GM06990 (cell line): ENCODE measurements around the gene MIB2.
"Not testable (repeated sequence)": the region's sequence is repeated elsewhere in the genome, so short reads cannot be mapped to it uniquely, and the experiment has no call there.

ENCODE experiments used
- DNase-seq: peaks from one replicate; pipeline ENCODE4 v3.0.0-alpha.2; 2011; ENCODE audit not compliant: insufficient read length; ENCODE audit errors: extremely low read depth
- H3K27me3 ChIP-seq: replicated peaks from 2 replicates; pipeline ENCODE4 v1.6.0; 2011; ENCODE audit warnings: low read length; ENCODE audit not compliant: control insufficient read depth, insufficient read depth
- H3K36me3 ChIP-seq: 2 replicates; pipeline ENCODE4 v1.5.1; 2011; ENCODE audit warnings: low read length; ENCODE audit not compliant: control insufficient read depth, insufficient read depth
- H3K4me3 ChIP-seq: replicated peaks from 2 replicates; pipeline ENCODE4 v1.5.1; 2011; ENCODE audit warnings: low read depth, mild to moderate bottlenecking, control low read depth, low read length
- TF ChIP-seq, protein P1 (sequence below): IDR thresholded peaks from 2 replicates; pipeline ENCODE4 v1.5.1; 2011; ENCODE audit warnings: low read length, control low read depth, mild to moderate bottlenecking, inconsistent platforms; ENCODE audit not compliant: insufficient read depth, poor library complexity, severe bottlenecking

The MIB2 gene

DNA sequence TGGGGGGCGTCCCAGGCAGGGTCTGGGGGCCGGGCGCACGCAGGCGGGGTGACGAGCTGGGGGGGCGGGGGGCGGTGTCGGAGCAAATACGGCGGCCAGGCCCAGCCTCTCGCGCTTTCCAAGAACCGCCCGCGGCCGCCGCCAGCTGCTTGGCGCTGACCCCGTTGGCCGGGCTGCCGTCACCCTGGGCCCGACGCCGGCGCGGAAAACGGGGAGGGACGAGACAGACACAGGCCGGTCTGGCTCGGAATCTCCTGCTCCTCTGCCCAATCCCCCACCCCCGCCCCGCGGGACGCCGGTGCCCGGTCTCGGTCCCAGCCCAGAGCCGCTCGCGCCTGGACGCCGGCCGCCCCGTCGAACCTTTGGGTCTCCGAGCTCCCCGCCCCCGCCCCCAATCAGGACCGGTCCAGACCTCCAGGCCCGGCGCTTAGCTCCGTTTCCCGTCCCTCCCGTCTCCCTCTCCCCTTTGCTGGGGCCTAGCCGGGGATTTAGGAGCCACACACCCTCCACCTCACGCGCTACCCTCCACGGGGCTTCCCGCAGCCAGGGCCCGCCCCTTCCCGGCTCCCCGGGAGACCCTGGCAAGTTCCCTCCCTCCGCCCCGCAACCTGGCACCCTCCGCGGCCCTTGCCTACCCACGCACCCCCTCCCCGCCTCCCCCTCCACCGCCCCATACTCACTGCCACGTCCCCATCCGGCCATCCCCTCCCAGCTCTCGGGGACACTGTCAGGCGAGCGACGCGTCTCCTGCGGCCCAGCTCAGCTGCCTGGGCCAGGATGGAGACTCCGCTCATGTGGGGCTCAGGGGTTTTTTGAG is 15.9 kb downstream of the MIB2 start:
- DNase-seq, result peak; percentile 15
- no peak overlapping the region for H3K4me3 ChIP-seq
- H3K27me3 ChIP-seq, result no peaks in the 10 kb centered on the region; the same call in 1 of the 2 replicates
- no peaks in the 10 kb centered on the region for H3K36me3 ChIP-seq
- TF ChIP-seq, protein P1, sequence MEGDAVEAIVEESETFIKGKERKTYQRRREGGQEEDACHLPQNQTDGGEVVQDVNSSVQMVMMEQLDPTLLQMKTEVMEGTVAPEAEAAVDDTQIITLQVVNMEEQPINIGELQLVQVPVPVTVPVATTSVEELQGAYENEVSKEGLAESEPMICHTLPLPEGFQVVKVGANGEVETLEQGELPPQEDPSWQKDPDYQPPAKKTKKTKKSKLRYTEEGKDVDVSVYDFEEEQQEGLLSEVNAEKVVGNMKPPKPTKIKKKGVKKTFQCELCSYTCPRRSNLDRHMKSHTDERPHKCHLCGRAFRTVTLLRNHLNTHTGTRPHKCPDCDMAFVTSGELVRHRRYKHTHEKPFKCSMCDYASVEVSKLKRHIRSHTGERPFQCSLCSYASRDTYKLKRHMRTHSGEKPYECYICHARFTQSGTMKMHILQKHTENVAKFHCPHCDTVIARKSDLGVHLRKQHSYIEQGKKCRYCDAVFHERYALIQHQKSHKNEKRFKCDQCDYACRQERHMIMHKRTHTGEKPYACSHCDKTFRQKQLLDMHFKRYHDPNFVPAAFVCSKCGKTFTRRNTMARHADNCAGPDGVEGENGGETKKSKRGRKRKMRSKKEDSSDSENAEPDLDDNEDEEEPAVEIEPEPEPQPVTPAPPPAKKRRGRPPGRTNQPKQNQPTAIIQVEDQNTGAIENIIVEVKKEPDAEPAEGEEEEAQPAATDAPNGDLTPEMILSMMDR, result no peak

DNA sequence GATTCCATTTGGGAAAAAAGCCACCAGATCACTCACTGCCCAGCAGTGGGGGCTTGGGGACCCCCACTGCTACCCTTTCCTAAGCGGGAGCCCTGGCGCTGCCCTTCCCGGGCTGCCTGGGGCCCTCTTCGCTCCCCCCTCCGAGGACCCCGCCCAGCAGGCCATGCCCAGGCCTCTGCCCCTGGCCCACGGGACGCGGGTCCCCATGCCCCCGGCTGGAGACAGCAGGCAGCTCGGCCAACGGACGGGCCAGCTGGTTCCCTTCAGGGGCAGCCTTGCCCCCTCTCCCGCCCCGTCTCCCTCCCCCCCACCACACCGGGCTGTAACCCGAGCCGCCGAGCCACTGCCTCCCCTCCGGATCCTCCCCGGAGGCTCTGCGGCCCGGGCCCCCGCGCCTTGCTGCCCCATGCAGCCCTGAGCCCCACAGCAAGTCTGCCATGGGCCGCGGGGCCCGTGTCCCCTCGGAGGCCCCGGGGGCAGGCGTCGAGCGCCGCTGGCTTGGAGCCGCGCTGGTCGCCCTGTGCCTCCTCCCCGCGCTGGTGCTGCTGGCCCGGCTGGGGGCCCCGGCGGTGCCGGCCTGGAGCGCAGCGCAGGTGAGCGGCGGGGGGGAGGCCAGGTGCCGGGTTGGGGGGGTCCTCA is 16.6 kb downstream of the MIB2 start, which contains the start of gene MMP23B:
MMP23B (plus strand) TSS at position 392 of the 639 bp plus-strand sequence; CDS start at position 438, 46 bp downstream.
- TF ChIP-seq, protein P1, result no peak
- no peak within 1 kb of the TSS for H3K4me3 ChIP-seq
- peaks cover 1% of the 10 kb centered on the region; the same call in 1 of the 2 replicates for H3K36me3 ChIP-seq
- DNase-seq, result peak; percentile 13
- no peaks in the 10 kb centered on the region; the same call in 1 of the 2 replicates for H3K27me3 ChIP-seq

- not testable (repeated sequence) for DNase-seq, H3K4me3 ChIP-seq, H3K27me3 ChIP-seq, H3K36me3 ChIP-seq
Observed at GRCh38 chr1:1633409-1633808, 18.1 kb downstream of the MIB2 start.

- not testable (repeated sequence) for H3K4me3 ChIP-seq, DNase-seq, H3K27me3 ChIP-seq, H3K36me3 ChIP-seq
Observed at GRCh38 chr1:1634613-1635012, 19.3 kb downstream of the MIB2 start.

DNA sequence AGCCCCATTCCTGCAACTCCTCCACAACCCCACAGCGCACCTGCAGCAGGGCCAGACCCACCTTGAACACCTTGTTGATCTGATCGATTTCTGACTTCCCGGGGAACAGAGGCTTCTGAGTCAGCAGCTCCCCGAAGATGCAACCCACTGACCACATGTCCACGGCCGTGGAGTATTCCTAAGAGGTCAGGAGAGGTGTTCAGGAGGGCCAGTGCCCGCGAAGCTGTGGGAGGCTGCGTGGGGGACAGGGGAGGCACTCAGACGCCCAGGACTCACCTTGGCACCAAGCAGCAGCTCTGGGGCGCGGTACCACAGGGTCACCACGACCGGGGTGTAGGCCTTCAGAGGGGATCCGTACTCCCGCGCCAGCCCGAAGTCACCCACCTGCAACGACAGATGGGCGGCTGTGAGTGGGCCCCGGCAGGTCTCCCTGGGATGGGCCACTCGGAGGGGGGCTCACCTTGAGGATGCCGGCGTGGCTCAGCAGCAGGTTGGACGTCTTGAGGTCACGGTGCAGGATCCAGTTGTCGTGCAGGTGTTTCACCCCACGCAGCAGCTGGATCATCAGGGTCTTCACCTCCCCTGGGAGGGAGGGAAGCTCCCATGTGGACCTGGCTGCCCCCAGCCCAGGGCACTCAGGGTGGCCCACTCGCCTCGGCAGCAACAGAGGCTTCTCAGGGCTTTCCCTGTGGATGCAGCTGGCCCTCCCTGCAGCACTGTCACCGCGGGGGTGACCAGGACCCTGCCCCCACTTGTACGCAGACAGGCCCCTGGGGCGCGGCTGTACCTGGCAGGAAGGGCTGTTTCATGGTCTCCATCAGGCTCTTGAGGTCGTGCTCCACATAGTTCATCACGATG is 21.6 kb downstream of the MIB2 start:
- H3K4me3 ChIP-seq, DNase-seq, H3K36me3 ChIP-seq, H3K27me3 ChIP-seq: not testable (repeated sequence)

DNA sequence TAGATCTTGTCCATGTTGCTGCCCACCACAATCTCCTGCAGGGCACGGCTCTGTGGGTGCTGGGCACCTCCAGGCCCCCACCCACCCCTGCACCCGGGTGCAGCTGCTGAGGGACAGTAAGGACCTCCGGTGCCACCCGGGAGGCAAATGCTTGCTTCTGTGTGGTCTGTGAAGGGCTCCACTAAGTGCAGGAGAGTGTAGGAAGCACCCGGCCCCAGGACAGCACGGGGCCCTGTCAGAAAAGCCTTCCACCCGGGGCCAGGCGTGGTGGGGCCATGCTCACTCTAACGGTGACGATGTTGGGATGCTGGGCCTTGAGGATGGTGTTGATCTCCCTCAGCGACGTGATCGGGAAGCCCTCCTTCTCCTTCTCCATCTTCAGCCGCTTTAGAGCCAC is 22.2 kb downstream of the MIB2 start:
- not testable (repeated sequence) for H3K36me3 ChIP-seq, H3K4me3 ChIP-seq, H3K27me3 ChIP-seq, DNase-seq

DNA sequence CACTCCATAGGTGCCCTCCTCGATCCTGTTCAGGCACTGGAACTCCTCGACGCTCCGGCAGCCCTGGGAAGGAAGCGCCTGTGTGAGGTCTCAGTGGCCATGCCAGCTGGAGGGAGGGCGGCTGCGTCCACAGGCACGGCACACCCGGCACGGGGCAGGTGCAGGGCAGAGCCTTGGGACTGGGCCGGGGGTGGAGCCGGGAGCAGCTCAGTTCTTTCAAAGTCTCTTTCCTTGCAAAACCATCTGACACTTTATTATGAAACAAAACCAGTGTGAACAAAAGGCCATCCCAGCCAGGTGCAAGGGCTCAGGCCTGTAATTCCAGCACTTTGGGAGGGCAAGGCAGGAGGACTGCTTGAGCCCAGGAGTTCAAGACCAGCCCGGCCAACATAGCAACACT is 23.2 kb downstream of the MIB2 start:
- not testable (repeated sequence) for H3K27me3 ChIP-seq, H3K4me3 ChIP-seq, DNase-seq, H3K36me3 ChIP-seq

DNA sequence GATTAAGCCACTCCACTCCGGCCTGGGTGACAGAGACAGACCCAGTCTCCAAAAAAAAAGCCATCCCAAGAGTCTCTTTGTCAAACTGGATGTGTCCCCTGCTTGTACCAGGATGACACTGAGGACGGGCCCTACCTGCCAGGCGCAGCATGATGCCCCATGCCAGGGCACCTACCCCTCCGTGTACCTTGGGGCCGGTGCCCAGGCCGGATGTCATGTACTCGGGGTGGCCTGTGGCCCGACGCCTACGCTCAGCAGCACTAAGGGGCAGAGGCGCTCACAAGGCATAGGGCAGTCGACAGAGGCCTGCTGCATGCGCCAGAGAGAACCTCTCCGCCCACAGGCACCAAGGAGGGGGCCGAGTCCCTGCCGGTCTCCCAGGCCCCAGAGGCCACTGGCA is 24.1 kb downstream of the MIB2 start:
- not testable (repeated sequence) for H3K4me3 ChIP-seq, H3K27me3 ChIP-seq, H3K36me3 ChIP-seq, DNase-seq

- DNase-seq, H3K27me3 ChIP-seq, H3K4me3 ChIP-seq, H3K36me3 ChIP-seq: not testable (repeated sequence)
Observed at GRCh38 chr1:1640081-1640480, 24.8 kb downstream of the MIB2 start.

DNA sequence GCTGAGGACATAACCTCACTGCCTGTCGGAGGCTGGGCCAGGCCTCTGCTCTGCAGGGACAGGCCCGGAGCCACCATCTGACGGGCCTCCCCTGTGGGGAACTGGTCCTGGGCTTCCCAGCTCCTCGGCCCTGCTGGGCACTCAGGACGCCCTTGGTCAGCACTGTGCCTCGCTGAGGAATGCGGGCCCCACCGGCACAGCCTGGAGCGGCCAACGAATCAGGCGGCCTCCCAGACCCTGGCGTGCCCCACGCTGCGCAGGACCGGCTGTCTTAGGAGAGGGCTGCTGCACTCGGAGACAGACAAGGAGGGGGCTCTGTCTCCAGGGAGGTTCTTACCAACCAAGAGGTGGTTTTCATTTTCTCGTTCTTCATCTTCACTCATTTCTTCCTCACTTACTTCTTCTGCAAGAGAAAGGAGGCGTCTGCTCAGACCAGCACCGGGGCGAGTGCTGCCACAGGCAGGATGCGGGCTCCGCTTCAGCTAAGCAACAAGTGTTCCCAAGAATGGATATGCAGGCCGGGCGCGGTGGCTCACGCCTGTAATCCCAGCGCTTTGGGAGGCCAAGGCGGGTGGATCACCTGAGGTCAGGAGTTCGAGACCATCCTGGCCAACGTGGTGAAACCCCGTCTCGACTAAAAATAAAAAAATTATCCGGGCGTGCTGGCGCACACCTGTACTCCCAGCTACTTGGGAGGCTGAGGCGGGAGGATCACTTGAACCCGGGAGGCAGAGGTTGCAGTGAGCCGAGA is 25.6 kb downstream of the MIB2 start:
- not testable (repeated sequence) for H3K36me3 ChIP-seq

DNA sequence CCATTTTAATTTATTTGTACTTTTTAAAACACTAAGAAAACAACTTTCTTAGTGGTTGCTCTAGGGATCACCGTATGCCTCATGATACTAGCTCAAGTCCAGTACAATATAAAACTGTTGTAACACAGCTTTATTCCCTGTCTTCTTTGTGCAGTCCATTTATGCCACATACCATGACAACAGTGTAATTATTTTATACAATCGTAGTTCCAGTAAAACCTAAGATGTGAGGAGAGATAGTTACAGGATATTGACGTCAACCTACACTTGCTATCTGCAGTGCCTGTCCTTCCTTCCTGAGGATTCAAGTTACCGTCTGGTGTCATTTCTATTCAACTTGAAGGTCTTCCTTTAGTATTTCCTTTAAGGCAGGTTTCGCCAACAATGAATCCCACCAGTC is 31.0 kb downstream of the MIB2 start:
- not testable (repeated sequence) for H3K27me3 ChIP-seq, H3K36me3 ChIP-seq, DNase-seq, H3K4me3 ChIP-seq

More for the DNA sequence above, 25.6 kb downstream of the MIB2 start:
- H3K27me3 ChIP-seq, H3K4me3 ChIP-seq, DNase-seq: not testable (repeated sequence)
